HG02642 (cell line): ENCODE data around the gene TNFSF10.

Experiments used
- ATAC-seq: cut with Tn5 transposase; IDR thresholded peaks from one replicate; pipeline ENCODE4 v1.9.1; 2021; ENCODE audit warnings: mild to moderate bottlenecking; ENCODE audit not compliant: unreplicated experiment, poor library complexity

The TNFSF10 gene

GRCh38 chr3:172465281-172465680 is 57.9 kb downstream of the TNFSF10 start:
- no peak for ATAC-seq

GRCh38 chr3:172464306-172464705 is 58.9 kb downstream of the TNFSF10 start:
- ATAC-seq = no peak

- no peak for ATAC-seq
Observed at GRCh38 chr3:172461530-172462138, 61.6 kb downstream of the TNFSF10 start.

- no peak for ATAC-seq
Observed at GRCh38 chr3:172456404-172456803, 66.8 kb downstream of the TNFSF10 start.
